ENCODE data around the gene SBF1.

GRCh38 chr22:50444663-50445062, 30.2 kb downstream of the SBF1 start:
- TF ChIP-seq CTCF (IDR thresholded peaks at IDR 0.05) (no peak), POLR2A (IDR thresholded peaks at IDR 0.05) (no peak), EP300 (IDR thresholded peaks at IDR 0.05) (no peak)
